ENCODE results near the gene SMC1B.

The SMC1B gene

GRCh38 chr22:45413368-45414211 is at the start of gene SMC1B, which contains the start of gene RIBC2:
TSS of gene SMC1B (minus strand) at chr22:45413599. CDS start at chr22:45413567, 32 bp downstream.
TSS of gene RIBC2 (plus strand) at chr22:45413693. CDS start at chr22:45413887, 194 bp downstream.
- TF ChIP-seq ZFX (IDR thresholded peaks at IDR 0.05) (no peak), CTCF (conservative IDR thresholded peaks at IDR 0.05) (no peak)
- no peak within 1 kb of the TSS for H3K27ac ChIP-seq

GRCh38 chr22:45462034-45462655 is 48.7 kb upstream of the SMC1B start:
- TF ChIP-seq CTCF (conservative IDR thresholded peaks at IDR 0.05) (no peak), ZFX (IDR thresholded peaks at IDR 0.05) (no peak)
- H3K27ac ChIP-seq: no peak overlapping the region

GRCh38 chr22:45460288-45461109 is 47.1 kb upstream of the SMC1B start:
- H3K27ac ChIP-seq: no peak overlapping the region
- TF ChIP-seq ZFX (IDR thresholded peaks at IDR 0.05): no peak
- no peak for TF ChIP-seq CTCF (conservative IDR thresholded peaks at IDR 0.05)

GRCh38 chr22:45459235-45459634 is 45.8 kb upstream of the SMC1B start:
- no peak overlapping the region for H3K27ac ChIP-seq
- TF ChIP-seq ZFX (IDR thresholded peaks at IDR 0.05): no peak
- no peak for TF ChIP-seq CTCF (conservative IDR thresholded peaks at IDR 0.05)

GRCh38 chr22:45458532-45458931 is 45.1 kb upstream of the SMC1B start:
- no peak overlapping the region for H3K27ac ChIP-seq
- no peak for TF ChIP-seq ZFX (IDR thresholded peaks at IDR 0.05)
- TF ChIP-seq CTCF (conservative IDR thresholded peaks at IDR 0.05): no peak

GRCh38 chr22:45456811-45457210 is 43.4 kb upstream of the SMC1B start:
- no peak overlapping the region for H3K27ac ChIP-seq
- no peak for TF ChIP-seq ZFX (IDR thresholded peaks at IDR 0.05)
- TF ChIP-seq CTCF (conservative IDR thresholded peaks at IDR 0.05): no peak
